Limb (tissue), 2 donors: ENCODE data around the gene ABCA7.

Experiments used
- DNase-seq, 2 donors: peaks; one replicate each; pipeline ENCODE4 v3.0.0-alpha.2; 2016; ENCODE audit errors: extremely low spot score in 2 of 2

ABCA7 gene

GRCh38 chr19:1103132-1103707 is 63.3 kb downstream of the ABCA7 start:
- DNase-seq = no peak

DNA sequence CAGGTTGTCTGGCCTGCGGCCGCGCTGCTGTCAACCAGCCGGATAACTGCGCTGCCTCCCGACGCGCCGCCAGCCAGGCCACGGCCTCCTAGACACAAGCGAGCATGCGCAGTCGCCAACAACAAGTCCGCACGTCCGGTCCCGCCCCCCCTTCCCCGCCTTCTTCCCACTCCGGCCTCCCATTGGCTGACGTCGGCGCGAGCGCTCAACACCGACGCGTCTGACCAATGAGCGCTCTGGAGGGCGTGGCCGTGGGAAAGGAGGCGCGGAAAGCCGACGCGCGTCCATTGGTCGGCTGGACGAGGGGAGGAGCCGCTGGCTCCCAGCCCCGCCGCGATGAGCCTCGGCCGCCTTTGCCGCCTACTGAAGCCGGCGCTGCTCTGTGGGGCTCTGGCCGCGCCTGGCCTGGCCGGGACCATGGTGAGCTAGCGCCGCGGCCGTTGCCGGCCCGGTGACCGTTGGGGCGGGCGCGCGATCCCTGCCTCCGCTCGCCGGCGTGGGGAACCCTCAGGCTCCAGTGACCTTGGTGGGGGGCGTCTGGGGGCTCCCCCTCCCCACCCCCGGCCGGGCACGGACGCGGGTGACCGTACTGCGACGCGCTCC is 63.9 kb downstream of the ABCA7 start, which contains the start of gene GPX4:
GPX4 (plus strand) TSS at position 287 of the 603 bp plus-strand sequence; CDS start at position 337, 50 bp downstream.
- peak; percentile 99 to 100 for DNase-seq

- DNase-seq = peak; percentile 44 to 85
Observed at GRCh38 chr19:1104311-1105007, 64.6 kb downstream of the ABCA7 start.

DNA sequence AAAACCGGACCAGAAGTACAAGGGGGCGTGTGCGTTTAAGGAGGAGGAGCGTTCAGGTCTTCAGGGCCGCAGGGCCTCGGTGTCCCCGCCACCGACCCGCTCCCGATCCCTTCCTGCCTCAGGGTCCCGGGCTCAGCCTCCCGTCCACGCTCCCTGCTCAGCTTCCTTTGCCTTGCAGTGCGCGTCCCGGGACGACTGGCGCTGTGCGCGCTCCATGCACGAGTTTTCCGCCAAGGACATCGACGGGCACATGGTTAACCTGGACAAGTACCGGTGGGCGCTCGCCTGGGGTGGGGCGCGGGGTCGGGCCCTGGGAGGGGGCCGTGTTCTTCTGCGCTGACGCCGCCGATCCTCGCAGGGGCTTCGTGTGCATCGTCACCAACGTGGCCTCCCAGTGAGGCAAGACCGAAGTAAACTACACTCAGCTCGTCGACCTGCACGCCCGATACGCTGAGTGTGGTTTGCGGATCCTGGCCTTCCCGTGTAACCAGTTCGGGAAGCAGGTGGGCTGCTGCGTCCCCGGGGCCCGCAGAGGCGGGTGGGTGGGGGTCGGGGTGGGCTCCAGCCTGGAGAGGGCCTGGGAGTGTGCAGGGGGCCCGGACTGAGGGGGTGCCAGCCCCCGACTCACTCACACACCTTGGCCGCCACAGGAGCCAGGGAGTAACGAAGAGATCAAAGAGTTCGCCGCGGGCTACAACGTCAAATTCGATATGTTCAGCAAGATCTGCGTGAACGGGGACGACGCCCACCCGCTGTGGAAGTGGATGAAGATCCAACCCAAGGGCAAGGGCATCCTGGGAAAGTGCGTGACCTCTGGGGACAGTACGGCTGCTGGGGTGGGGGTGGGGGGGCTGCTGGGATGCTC is 65.3 kb downstream of the ABCA7 start:
- peak in 1 of 2 donors; percentile 68 for DNase-seq

- no peak for DNase-seq
Observed at GRCh38 chr19:1105873-1106840, 66.2 kb downstream of the ABCA7 start.

- no peak for DNase-seq
Observed at GRCh38 chr19:1106841-1107660, 67.1 kb downstream of the ABCA7 start.

GRCh38 chr19:1107661-1108261 is 67.9 kb downstream of the ABCA7 start:
- DNase-seq = no peak

DNA sequence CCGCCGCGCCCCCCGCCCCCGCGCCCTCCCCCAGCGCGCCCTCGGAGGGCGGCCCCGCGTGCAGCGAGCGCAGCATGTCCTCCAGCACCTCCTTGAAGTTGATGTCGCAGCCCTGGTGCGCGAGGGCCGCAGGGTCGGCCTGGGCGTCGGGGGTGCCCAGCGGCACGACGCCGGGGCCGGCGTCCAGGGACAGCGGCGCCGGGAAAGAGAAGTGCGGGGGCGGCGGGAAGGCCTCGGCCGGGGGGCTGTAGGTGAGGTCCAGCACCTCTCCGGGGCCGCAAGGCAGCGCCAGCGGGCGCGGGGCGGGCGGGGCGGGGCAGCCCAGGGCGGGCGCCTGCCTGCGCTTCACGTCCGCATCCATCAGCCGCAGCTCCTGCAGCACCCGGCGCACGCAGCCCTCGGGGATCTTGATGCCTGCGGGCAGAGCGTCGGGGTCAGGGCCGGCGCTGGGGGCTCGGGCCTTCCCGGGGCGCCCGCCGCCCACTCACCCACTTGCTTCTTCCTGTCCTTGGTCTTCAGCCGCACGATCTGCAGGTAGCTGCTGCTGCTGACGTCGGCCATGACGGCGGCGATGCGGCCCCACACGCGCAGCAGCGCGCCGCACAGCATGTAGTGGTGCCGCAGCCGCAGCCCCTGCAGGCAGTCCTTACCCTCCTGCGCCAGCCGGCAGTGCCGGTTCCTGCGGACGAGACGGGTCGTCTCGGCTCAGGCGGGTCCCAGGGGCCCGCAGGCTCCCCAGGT is 68.6 kb downstream of the ABCA7 start:
- DNase-seq = no peak

DNA sequence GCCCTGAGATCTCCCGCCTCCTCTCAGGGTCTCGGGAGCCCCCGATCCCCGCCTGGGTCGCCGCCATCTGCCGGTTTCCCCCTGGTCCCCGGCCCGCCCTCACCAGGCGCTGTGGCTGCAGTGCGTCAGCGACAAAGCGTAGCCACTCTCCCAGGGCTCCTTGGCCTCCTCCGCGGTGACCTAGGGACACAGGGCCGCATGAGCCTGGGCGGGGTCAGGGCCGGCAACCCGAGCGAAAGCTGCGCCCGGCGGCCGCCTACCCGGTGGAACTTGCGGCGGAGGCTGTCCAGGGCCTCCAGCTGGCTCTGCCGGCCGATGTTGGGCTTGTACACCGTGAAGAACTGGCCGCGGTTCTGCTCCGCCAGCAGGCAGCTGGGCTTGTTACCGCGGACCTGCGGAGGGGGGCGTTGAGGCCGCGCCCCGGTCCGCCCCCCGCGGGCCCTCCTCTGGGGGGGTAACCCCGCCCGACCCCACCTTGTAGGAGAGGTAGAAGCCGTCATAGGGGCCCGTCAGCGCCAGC is 69.2 kb downstream of the ABCA7 start:
- DNase-seq = no peak

- DNase-seq = no peak
Observed at GRCh38 chr19:1109697-1110671, 70.1 kb downstream of the ABCA7 start.

GRCh38 chr19:1110809-1111640 is 71.1 kb downstream of the ABCA7 start:
- DNase-seq = no peak

- no peak for DNase-seq
Observed at GRCh38 chr19:1111641-1112267, 71.8 kb downstream of the ABCA7 start.

- peak in 1 of 2 donors; percentile 71 for DNase-seq
Observed at GRCh38 chr19:1112268-1113029, 72.5 kb downstream of the ABCA7 start.

DNA sequence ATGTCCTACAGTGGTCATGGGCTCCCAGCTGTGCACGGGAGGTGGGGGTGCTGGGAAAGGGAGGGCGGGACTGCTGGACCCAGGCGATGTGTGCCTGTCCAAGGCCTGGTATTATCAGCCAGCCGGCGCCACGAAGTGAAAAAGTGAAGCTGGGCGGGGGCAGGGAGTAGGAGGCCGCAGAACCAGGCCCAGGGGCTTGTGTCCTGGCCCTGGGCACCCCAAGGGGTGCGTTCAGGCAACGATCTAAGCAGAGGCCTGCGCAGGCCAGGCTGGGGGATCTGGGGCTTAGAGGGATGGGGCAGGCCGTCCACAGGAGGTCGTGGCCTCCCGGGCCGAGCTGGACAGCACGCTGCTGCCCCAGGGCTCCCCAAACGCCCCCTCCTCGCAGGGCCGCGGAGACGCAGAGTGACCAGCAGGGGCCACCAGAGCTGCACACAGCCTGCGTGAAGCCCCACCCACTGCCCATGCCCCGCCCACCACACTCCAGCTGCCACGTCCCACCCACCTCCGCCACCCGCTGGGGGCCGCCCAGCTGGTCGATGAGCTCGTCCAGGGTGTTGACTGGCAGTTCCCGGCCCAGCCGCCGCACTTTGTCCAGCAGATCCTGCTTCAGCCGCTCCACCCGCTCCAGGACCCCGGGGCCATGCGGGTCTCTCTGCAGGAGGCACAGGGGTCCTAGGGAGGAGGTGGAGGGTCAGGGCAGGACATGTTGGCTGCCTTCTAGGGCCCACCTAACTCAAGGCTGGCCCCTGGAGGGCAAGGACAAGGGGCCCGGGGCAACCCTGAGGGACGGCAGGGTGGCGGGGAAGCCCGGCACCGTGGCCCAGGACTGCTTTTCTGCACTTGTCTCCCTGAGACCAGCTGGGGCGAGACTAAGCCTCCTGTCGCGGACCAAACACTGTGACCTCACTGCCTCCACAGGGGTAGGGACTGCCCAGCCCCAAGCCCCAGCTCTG is 73.4 kb downstream of the ABCA7 start:
- DNase-seq = peak; percentile 90 to 96
